ENCODE measurements around the gene TTC12. TPM values are rescaled to one million over a fixed set of nuclear protein-coding genes. Genes with fewer than 3 reads are reported as not detected.

The TTC12 gene
- total and polyA plus RNA-seq, 2 of the 13 experiments (the other 11 are each of a cell fraction or from before 2014, with no cell fraction given), result 5.4 to 11.6 TPM

GRCh38 chr11:113351068-113351450 is 36.7 kb downstream of the TTC12 start (continued):
- no peak for TF ChIP-seq SIX1 (CRISPR knock-in tag; IDR thresholded peaks at IDR 0.05; ENCODE audit: borderline replicate concordance)
- no peak for TF ChIP-seq ZNF549 (CRISPR knock-in tag; IDR thresholded peaks at IDR 0.05)
- no peak for TF ChIP-seq GATAD2A (CRISPR knock-in tag; IDR thresholded peaks at IDR 0.05)
- TF ChIP-seq ONECUT2 (CRISPR knock-in tag; IDR thresholded peaks at IDR 0.05), result no peak
- no peak for TF ChIP-seq ZNF556 (CRISPR knock-in tag; IDR thresholded peaks at IDR 0.05; ENCODE audit: borderline replicate concordance)
- no peak for TF ChIP-seq NAIF1 (CRISPR knock-in tag; IDR thresholded peaks at IDR 0.05; ENCODE audit: borderline replicate concordance)

GRCh38 chr11:113351480-113351879 is 37.1 kb downstream of the TTC12 start:
- intact Hi-C loops (cut with micrococcal nuclease; ENCODE audit: unreplicated experiment), result no loop called here
- no peak for FAIRE-seq
- H3K27me3 ChIP-seq (ENCODE audit: control insufficient read depth in 1 of 2, insufficient read depth in 2 of 2, low read length in 2 of 2), result no peaks in the 10 kb centered on the region
- 92% methylated on average over 4 of the region's 4 CpGs for WGBS (ENCODE audit: low lambda C conversion rate)
- POLR2A ChIA-PET, result no interaction called here
- no peak for ATAC-seq
- H3K9ac ChIP-seq (ENCODE audit: insufficient read depth, low read depth, low read length), result no peak overlapping the region
- no peak overlapping the region for H2AFZ ChIP-seq (ENCODE audit: low read length)
- DNase-seq (ENCODE audit: low spot score), result no peak
- in situ Hi-C loops (cut with HindIII; ENCODE audit: extremely low pct_ligation_motif_present, low pct_unique_long_range_greater_than_20kb), result no loop called here
- H4K20me1 ChIP-seq (ENCODE audit: insufficient read depth, low read length), result no peaks in the 10 kb centered on the region
- H3K4me1 ChIP-seq (ENCODE audit: insufficient read depth, low read length), result no peaks in the 10 kb centered on the region
- no peaks in the 10 kb centered on the region for H3K36me3 ChIP-seq (replicated peaks in 1 of 2; ENCODE audit: control insufficient read depth in 1 of 2, insufficient read depth in 2 of 2, low read length in 2 of 2)
- H3K79me2 ChIP-seq (ENCODE audit: insufficient read depth, low read length), result no peaks in the 10 kb centered on the region
- H3K4me2 ChIP-seq (ENCODE audit: low read depth, low read length), result no peak overlapping the region
- BruUV-seq (replicated peaks), result no TSS peak
- H3K27ac ChIP-seq (ENCODE audit: extremely low read length, insufficient read depth, low read length), result no peak overlapping the region
- peaks cover 13% of the 10 kb centered on the region; the same call in 1 of the 2 replicates for H3K9me3 ChIP-seq (ENCODE audit: low read length)
- no peak overlapping the region for H3K4me3 ChIP-seq (replicated peaks in 1 of 3; ENCODE audit: insufficient read depth in 1 of 3, low read depth in 2 of 3, low read length in 3 of 3)
- CTCF ChIA-PET (ENCODE audit: low intra/inter-chr PET ratio, low total read pairs), result no interaction called here
- TF ChIP-seq ZNF496 (CRISPR knock-in tag; IDR thresholded peaks at IDR 0.05; ENCODE audit: insufficient replicate concordance) (no peak), ZNF691 (CRISPR knock-in tag; IDR thresholded peaks at IDR 0.05; ENCODE audit: borderline replicate concordance, low read depth) (no peak), ZNF367 (CRISPR knock-in tag; IDR thresholded peaks at IDR 0.05; ENCODE audit: borderline replicate concordance) (no peak), YY1 (IDR thresholded peaks at IDR 0.05; ENCODE audit: insufficient read depth, insufficient replicate concordance, low read depth, low read length) (no peak), SNAPC4 (CRISPR knock-in tag; IDR thresholded peaks at IDR 0.05) (no peak), THAP7 (CRISPR knock-in tag; IDR thresholded peaks at IDR 0.05) (no peak), ATF3 (CRISPR knock-in tag; IDR thresholded peaks at IDR 0.05) (no peak), ATF4 (CRISPR knock-in tag; IDR thresholded peaks at IDR 0.05) (no peak), ZKSCAN5 (CRISPR knock-in tag; IDR thresholded peaks at IDR 0.05) (no peak)

All from HepG2 (cell line).